HepG2 (cell line): Measurements from ENCODE around the gene DDX23. TPM values are rescaled to one million over a fixed set of nuclear protein-coding genes. Genes with fewer than 3 reads are reported as not detected.

Experiments
- AHDC1 ChIP-seq: sonication (generic); formaldehyde crosslinking; IDR thresholded peaks from 2 replicates; pipeline ENCODE4 v1.5.1; 2020; ENCODE audit warnings: mild to moderate bottlenecking, missing genetic modification reagents, borderline replicate concordance
- GATA4 ChIP-seq: sonication (generic); IDR thresholded peaks from 2 replicates; pipeline ENCODE4 v1.6.1; 2016; ENCODE audit warnings: antibody characterized with exemption, low read depth, borderline replicate concordance
- HNF4G ChIP-seq, 2 experiments: sonication (generic) in 1 of 2; formaldehyde crosslinking in 1 of 2; IDR thresholded peaks; 2 replicates each; pipeline versions ENCODE4 v1.4.0 to v1.6.1; 2011 to 2020; ENCODE audit warnings: borderline replicate concordance in 2 of 2, low read depth in 2 of 2, mild to moderate bottlenecking in 2 of 2, low read length in 1 of 2, missing genetic modification reagents in 1 of 2, moderate library complexity in 1 of 2
- HNRNPUL1 ChIP-seq: fragments of 200-400 bp; formaldehyde crosslinking; IDR thresholded peaks from 2 replicates; pipeline ENCODE4 v1.6.1; 2017; ENCODE audit warnings: low read depth, mild to moderate bottlenecking, low read length, moderate library complexity
- JUNB ChIP-seq: sonication (generic); formaldehyde crosslinking; IDR thresholded peaks from 2 replicates; pipeline ENCODE4 v1.8.0; 2022; ENCODE audit warnings: missing genetic modification reagents, mild to moderate bottlenecking, borderline replicate concordance
- LCORL ChIP-seq, 2 experiments: fragments of 450-650 bp in 1 of 2; sonication (generic) in 1 of 2; formaldehyde crosslinking in 1 of 2; IDR thresholded peaks; 2 replicates each; pipeline versions ENCODE4 v1.5.0 to v1.6.1; 2017 to 2020; ENCODE audit warnings: antibody characterized with exemption in 1 of 2, missing genetic modification reagents in 1 of 2
- MEIS1 ChIP-seq: sonication (generic); formaldehyde crosslinking; IDR thresholded peaks from 2 replicates; pipeline ENCODE4 v1.9.0; 2021; ENCODE audit warnings: mild to moderate bottlenecking, missing genetic modification reagents, moderate library complexity, borderline replicate concordance
- MYC ChIP-seq: sonication (generic); formaldehyde crosslinking; IDR thresholded peaks from 2 replicates; pipeline ENCODE4 v1.9.0; 2021; ENCODE audit warnings: missing genetic modification reagents, borderline replicate concordance
- TBP ChIP-seq: sonication (generic); formaldehyde crosslinking; IDR thresholded peaks from 2 replicates; pipeline ENCODE4 v1.5.0; 2020; ENCODE audit warnings: missing genetic modification reagents
- TFDP2 ChIP-seq: sonication (generic); formaldehyde crosslinking; IDR thresholded peaks from 2 replicates; pipeline ENCODE4 v1.4.0; 2020; ENCODE audit warnings: missing genetic modification reagents
- TMF1 ChIP-seq: sonication (generic); formaldehyde crosslinking; IDR thresholded peaks from 2 replicates; pipeline ENCODE4 v1.8.1; 2022; ENCODE audit warnings: low read depth, missing genetic modification reagents
- USF2 ChIP-seq, 2 experiments: sonication (generic) in 1 of 2; formaldehyde crosslinking in 1 of 2; IDR thresholded peaks; 2 replicates each; pipeline versions ENCODE4 v1.5.1 to v1.6.1; 2011 to 2020; ENCODE audit warnings: borderline replicate concordance in 1 of 2, low read depth in 1 of 2, low read length in 1 of 2, mild to moderate bottlenecking in 1 of 2, missing genetic modification reagents in 1 of 2, moderate library complexity in 1 of 2
- XRCC5 ChIP-seq: fragments of 200-400 bp; formaldehyde crosslinking; optimal IDR thresholded peaks from 2 replicates; pipeline ENCODE3; 2017; ENCODE audit warnings: mild to moderate bottlenecking, low read length
- ZNF10 ChIP-seq: sonication (generic); formaldehyde crosslinking; IDR thresholded peaks from 2 replicates; pipeline ENCODE4 v1.4.0; 2020; ENCODE audit warnings: mild to moderate bottlenecking, low read depth, missing genetic modification reagents, borderline replicate concordance
- ZNF124 ChIP-seq: sonication (generic); formaldehyde crosslinking; IDR thresholded peaks from 2 replicates; pipeline ENCODE4 v1.4.0; 2020; ENCODE audit warnings: missing genetic modification reagents
- ZNF292 ChIP-seq: sonication (generic); formaldehyde crosslinking; IDR thresholded peaks from 2 replicates; pipeline ENCODE4 v1.8.1; 2022; ENCODE audit warnings: mild to moderate bottlenecking, low read depth, missing genetic modification reagents, borderline replicate concordance
- ZNF331 ChIP-seq: sonication (generic); formaldehyde crosslinking; IDR thresholded peaks from 2 replicates; pipeline ENCODE4 v1.4.0; 2020; ENCODE audit warnings: missing genetic modification reagents
- polyA plus RNA-seq, 8 experiments: library from polyadenylated mRNA; depleted of rRNA in 3 of 8; stranded (reverse) in 7 of 8; unstranded in 1 of 8; fragments of >200 nt; fragmentation: Illumina TruSeq in 4 of 8; extraction: Trizol in 4 of 8; gene quantifications; 2 replicates each; pipeline versions ENCODE4 v1.2.1 to v1.2.3, GENCODE V29; 2011 to 2016; ENCODE audit warnings: low read depth in 4 of 8, missing spikeins in 1 of 8, mixed read lengths in 1 of 8; ENCODE audit not compliant: insufficient read depth in 1 of 8
- total RNA-seq, 5 experiments: library from RNA; depleted of rRNA; stranded (reverse); fragments of >200 nt; fragmentation: Illumina TruSeq; extraction: Trizol; gene quantifications; 2 replicates each; pipeline ENCODE4 v1.2.3, GENCODE V29; 2016; ENCODE audit warnings: low read depth in 1 of 5

The DDX23 gene
- total and polyA plus RNA-seq, 2 of the 13 experiments (the other 11 are each of a cell fraction or from before 2014, with no cell fraction given), result 35.7 to 90.0 TPM

- TF ChIP-seq USF2 (IDR thresholded peaks at IDR 0.05; ENCODE audit: low read depth, low read length) (no peak), USF2 (CRISPR knock-in tag; IDR thresholded peaks at IDR 0.05; ENCODE audit: borderline replicate concordance) (0 out of 2 replicates have a peak, but pooled peaks have one; percentile 17), HNRNPUL1 (no peak), TBP (peak; percentile 64; the same call in 1 of the 2 replicates), JUNB (CRISPR knock-in tag) (no peak), XRCC5 (peak; percentile 65), ZNF10 (CRISPR knock-in tag) (no peak), LCORL (IDR thresholded peaks at IDR 0.05) (no peak), LCORL (CRISPR knock-in tag; IDR thresholded peaks at IDR 0.05) (no peak), ZNF124 (CRISPR knock-in tag) (no peak), ZNF331 (CRISPR knock-in tag) (peak; percentile 35), GATA4 (no peak), TFDP2 (CRISPR knock-in tag) (peak; percentile 77), AHDC1 (0 out of 2 replicates have a peak, but pooled peaks have one; percentile 45), MYC (CRISPR knock-in tag) (peak; percentile 83), ZNF292 (no peak), HNF4G (IDR thresholded peaks at IDR 0.05; ENCODE audit: borderline replicate concordance, low read depth, low read length) (no peak), HNF4G (CRISPR knock-in tag; IDR thresholded peaks at IDR 0.05; ENCODE audit: borderline replicate concordance, low read depth) (no peak), TMF1 (CRISPR knock-in tag) (0 out of 2 replicates have a peak, but pooled peaks have one; percentile 49), MEIS1 (CRISPR knock-in tag) (0 out of 2 replicates have a peak, but pooled peaks have one; percentile 51)
Observed at GRCh38 chr12:48851883-48852733, at the start of gene DDX23 (continued).
